ENCODE measurements around the gene PHC3.

DNA sequence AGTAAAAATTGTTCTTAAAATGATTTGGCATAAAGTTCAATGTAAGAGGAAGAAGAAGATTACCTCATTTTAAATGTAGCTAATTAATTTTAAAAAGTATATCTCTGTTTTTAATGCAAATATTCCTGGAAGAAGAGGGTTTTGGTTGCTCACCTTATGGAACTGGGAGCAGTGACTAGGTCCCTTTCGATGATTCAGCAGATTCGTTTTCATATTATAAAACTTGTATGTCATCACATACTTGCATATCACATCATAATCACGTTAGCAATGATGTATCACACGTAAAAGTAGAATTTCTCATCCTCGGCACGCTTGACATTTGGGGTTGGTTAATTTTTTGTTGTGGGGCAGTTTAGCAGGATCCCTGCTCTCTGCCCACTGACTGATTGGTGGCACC is 96.1 kb downstream of the PHC3 start:
- no peak for TF ChIP-seq EZH2phosphoT487 (IDR thresholded peaks at IDR 0.05; ENCODE audit: low read depth, severe bottlenecking, unreplicated experiment)
- no peak for TF ChIP-seq CTCF (IDR thresholded peaks at IDR 0.05; ENCODE audit: poor library complexity)

All from hepatocyte (in vitro differentiated cells).